ENCODE results near the gene GNAT1.

The GNAT1 gene

GRCh38 chr3:50190936-50191660 is at the start of gene GNAT1:
Gene GNAT1 (plus strand): TSS chr3:50191610. CDS start chr3:50191726, 116 bp downstream.
- DNase-seq (ENCODE audit: low spot score) = no peak

DNA sequence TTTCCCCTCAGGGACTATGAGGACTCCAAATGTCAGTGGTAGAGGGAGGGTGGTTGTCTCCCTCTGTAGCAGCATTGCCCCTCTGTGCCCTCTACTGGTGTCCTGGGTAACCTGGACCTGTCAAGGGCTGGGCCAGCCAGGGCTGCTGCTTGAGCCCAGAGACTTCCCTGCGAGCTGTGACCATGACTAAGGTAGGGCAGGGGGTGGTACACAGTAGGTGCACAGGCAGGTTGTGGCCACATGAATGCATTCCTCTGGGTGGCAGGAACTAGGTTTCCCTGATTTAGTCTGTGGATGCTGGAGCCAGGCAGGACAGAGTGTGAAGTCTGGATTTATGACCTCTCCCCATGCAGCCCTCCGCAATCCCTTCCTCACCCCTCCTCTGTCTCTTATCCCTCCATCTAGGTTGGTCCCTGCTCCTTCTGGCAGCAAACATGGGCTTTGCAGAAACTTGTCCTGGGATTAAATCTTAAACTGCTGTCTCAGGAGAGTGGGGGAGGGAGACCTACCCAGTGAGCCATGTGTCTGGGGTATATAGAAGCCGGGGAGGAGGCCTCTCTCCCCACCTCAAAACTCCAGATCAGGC is 45.0 kb upstream of the GNAT1 start:
- no peak for DNase-seq (ENCODE audit: low spot score)

DNA sequence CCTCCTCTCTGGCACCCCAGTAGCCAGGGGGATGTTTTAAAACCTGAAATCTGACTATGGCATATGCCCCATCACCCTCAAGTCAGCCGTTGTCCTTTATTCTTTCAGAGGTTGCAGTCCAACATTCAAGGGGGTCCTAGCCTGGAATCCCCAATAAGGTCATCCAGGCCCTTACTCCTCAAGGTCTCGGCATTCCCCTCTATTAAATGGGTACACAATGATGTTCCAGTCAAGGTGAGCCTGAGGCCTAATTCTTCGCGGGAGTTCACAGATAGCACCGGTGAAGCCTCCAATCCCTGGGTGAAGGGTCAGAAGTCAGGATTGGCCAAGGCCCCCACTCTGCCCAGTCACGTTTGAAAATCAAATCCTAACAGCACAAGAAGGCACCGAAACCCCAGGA is 44.4 kb upstream of the GNAT1 start:
- no peak for DNase-seq (ENCODE audit: low spot score)

- no peak for DNase-seq (ENCODE audit: low spot score)
These were observed 44.0 kb upstream of the GNAT1 start for GRCh38 chr3:50147447-50147846.

GRCh38 chr3:50147861-50148260 is 43.5 kb upstream of the GNAT1 start:
- no peak for DNase-seq (ENCODE audit: low spot score)

GRCh38 chr3:50150404-50150750 is 41.0 kb upstream of the GNAT1 start:
- no peak for DNase-seq (ENCODE audit: low spot score)

- DNase-seq (ENCODE audit: low spot score) = no peak
These were observed 40.3 kb upstream of the GNAT1 start for GRCh38 chr3:50150863-50151686.

DNA sequence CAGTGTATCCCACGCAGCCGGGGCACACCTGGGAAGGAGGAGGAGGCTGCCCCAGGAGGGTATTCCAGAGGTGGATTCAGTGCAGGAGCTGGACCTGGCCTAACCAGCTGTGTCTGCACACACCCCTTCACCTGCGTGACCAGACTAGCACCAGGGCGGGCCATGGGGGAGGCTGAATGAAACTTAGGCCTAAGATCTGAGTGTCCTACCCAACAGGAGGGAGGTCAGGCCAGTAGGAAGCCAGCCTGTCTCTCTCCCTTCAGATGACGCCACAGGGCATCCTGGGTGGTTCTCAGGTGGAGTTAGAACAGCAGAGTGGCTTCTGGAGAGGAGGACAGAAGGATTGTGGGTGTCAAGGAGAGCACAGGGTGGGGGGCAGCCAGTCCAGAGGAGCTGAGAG is 39.7 kb upstream of the GNAT1 start:
- DNase-seq (ENCODE audit: low spot score) = no peak

GRCh38 chr3:50153782-50154475 is 37.5 kb upstream of the GNAT1 start:
- DNase-seq (ENCODE audit: low spot score) = no peak

DNA sequence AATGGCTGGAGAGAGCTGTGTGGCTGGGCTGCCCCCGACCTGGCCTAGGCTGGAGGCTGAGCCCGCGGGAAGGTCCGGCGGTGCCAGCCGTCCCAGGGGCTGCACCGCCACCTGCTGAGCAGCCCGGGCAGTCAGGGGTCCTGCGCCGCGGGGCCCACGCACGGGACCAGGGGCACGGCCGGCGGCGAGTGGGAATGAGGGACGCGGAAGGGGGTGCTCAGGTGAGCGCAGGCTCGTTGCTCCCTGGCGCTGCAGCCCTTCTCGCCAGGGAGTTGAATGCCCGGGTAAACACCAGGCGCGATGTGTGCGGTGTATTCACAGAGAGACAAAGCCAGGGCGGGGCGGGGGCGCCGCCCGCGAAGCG is 37.0 kb upstream of the GNAT1 start:
- no peak for DNase-seq (ENCODE audit: low spot score)

- peak; percentile 72 for DNase-seq (ENCODE audit: low spot score)
These were observed 36.4 kb upstream of the GNAT1 start, which contains the start of gene SEMA3F for GRCh38 chr3:50154840-50155490. Gene SEMA3F (plus strand): TSS chr3:50155324. CDS start chr3:50159623, 4,299 bp downstream.

DNA sequence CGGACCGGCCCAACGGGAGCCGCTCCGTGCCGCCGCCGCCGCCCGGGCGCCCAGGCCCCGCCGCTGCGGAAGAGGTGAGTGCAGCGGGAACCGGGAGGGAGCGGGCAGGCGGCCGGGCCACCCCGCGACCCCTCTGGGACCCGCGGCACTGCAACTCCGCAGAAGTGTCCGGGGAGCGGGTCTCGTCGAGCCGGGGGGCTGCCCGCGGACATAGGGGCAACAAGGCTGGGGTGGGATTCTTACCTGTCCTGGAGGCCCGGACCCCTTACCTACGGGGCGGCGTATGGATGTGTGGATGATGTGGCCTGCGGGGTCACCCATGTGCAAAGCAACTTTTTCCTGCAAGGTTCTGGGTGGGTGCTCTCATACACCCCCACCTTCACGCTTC is 35.9 kb upstream of the GNAT1 start:
- no peak for DNase-seq (ENCODE audit: low spot score)

- DNase-seq (ENCODE audit: low spot score) = no peak
These were observed 35.5 kb upstream of the GNAT1 start for GRCh38 chr3:50155891-50156290.

DNA sequence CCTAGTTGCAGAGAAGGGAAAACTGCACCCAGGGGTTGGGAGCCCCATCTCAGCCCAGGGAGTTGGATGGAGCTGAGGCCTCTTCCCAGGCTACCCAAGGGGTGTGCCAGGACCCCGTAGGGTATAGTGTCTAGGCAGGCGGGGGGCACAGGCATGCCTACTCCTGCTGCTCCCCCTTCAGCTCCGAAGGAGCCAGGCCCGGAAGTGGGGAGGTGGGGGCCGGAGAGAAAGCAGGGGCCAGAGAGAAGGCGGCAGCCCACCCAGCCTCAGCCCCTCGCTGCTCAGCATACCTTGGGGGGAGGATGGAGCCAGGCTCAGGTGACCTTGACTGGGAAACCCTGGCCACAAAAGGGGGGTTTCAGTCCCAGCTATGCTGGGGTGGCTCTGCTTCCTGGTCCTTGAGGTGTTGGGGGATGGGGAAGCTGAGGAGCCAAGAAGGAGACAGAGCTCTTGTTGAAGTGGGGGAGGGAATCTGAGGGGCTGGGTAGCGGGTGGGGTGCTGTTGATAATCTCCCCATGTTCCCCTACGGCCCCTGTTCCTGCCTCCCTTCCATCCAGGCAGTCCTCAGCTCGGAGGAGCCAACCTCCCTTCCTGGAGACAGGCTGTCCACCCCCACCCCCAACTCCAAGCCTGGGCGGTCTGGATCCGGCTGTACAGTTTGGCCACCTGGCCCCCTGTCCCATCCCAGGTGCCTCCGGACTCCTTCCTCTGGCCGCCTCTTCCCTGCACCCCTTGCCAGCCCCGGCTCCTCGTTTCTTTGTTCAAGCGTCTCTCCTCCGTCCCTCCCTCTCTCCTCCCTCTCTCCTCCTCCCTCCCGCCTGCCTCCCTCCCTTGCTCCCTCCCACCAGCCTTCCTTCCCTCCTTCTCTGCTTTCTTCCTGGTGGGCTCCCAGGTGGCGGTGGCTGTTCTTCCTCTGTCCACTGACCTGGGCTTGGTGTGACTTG is 34.6 kb upstream of the GNAT1 start:
- DNase-seq (ENCODE audit: low spot score) = no peak

DNA sequence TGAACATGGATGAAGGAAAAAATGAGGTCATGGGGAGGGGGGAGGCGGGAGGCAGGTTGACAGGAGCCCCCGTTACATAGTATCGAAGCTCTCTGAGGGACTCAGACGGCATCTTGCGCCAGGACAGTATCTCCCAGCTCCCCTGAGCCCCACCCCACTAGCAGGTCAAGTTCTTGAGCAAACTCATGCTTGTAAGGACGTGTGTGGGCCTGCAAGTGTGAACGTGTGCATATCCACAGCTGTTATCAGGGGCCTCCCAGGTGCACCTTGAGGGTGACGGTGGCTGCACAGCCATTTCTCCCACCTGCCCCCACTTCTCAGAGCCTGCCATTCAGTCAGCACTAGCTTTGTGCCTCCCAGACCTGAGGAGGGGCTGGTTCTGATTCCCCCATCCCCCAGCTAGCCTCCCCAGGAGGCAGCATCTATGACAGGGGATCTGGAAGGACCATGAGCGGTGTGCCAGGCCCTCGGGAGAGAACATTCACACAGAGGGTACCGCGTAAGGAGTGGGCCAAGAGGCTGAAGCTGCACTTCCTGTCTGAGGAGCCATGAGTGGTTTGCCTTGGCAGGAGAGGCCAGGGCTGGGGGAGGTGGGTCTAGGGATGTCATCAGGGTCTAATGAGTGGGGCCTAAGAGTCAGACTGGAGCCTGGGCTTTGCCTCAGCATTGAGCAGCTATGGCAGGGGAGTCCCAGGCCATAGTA is 33.4 kb upstream of the GNAT1 start:
- DNase-seq (ENCODE audit: low spot score) = no peak

- no peak for DNase-seq (ENCODE audit: low spot score)
These were observed 32.8 kb upstream of the GNAT1 start for GRCh38 chr3:50158530-50159146.

DNA sequence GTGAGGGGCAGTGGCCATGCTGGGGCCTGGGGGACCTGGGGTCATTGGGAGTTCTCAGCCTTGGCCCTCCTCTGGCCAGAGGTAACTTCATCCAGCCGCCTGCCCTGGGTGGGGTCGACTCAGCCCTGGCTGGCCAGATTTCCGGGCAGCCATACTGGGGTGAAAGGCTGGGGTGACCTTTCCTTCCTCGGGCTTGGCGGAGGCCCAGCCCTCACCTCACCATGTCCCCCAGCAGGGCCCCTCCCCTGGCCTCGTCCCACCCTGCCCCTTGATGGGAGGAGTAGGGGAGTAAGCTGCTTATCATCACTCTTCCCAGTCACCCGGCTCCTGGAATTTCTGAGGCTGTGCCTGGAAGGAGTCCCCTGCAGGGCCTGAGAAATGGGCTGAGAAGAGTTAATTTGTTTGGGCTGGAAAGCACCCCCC is 30.8 kb upstream of the GNAT1 start:
- DNase-seq (ENCODE audit: low spot score) = no peak

DNA sequence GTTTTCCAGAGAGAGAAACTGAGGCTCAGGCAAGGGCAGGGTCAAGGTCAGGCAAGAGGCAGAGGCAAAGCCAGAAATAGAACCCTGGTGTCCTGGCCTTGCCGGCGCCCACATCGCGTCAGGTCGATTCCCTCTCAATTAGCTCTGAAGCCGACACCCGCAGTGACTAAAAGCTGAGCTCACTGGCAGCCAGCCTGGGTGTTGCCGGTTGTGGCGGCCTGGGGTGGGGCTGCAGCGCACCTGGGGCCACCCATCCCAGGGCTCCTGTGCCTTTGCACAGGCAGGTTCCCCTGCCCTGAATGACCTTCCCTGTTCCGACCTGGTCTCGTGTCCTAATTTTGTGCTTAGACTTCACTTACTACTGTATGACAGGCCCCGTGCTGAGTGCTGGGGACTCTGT is 30.1 kb upstream of the GNAT1 start:
- DNase-seq (ENCODE audit: low spot score) = no peak

DNA sequence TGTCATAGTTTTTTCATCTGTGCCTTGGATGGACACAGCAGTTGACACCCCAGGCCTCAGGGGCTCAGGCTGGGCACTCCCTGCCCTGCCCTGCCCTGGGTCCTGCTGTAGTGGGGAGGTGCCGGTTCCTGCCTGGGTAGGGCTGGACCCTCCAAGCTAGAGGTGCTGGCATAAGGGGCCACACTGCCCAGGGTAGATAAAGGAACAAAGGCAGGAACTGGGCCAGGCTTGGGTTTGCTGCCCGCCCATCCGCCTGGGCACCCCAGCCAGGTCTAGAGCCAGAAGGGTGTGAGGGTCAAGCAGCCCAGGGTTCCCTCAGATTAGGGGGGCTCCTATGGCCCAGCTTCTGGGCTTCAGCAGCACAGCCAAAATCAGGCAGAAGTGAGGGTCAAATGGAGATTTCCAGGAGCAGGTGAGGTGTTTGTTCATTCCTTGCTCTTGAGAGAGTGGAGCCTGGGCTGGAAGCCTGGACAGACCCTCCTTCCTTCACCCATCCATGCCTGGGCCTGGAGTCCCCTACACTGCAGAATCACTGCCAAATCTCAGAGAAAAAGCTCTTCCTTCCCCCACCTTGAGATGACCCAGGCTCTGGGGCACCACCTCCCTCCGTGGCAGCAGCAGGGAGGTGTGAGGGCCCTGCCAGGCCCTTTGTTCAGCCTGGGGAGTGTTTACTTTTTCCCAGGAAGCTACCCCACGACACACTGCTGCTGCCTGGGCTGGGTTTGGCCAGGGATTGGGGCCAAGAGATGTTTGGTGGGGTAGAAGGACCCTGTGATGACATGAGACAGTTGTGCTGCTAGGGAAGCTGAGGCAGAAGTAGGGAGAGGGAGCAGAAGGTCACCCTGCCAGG is 29.2 kb upstream of the GNAT1 start:
- DNase-seq (ENCODE audit: low spot score) = no peak

All from LoVo (cell line).